ENCODE measurements around the gene MCOLN2.

MCOLN2 gene

DNA sequence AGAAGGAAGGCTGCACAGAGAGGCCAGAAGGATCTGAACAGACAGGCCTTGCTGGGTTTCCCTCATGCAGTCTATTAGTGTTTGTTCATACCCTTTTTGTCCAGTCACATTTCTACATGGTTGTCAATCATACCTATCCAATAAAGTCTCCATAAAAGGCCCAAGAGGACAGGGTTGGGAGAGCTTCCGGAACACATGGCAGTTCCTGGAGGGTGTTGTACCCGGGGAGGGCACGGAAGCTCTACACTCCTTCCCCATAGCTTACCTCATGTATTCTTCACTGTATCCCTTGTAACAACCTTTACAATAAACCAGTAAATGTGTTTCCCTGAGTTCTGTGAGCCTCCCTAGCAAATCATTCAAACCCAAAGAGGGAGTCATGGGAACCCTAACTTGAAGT, 28.0 kb downstream of the MCOLN2 start:
- H3K27me3 Mint-ChIP-seq (ENCODE audit: low read depth): no peaks in the 10 kb centered on the region

DNA sequence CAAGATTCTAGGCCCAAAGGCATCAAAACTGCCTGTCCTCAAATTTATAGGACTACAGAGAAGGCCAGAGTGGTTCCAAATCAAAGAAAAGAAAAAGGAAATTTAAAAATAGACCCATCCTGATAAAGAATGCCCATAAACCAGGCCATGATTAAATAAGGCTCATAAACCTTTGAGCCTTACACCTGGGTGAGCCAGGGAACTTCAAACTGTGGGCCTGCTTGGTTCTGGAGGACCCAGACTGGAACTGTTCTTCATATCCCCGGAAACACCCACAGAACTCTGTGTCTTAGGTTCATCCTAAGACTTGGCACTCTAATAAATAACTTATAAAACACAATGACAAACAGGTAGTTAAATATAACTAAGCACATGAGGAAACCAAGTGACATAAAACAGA, 28.8 kb downstream of the MCOLN2 start:
- no peaks in the 10 kb centered on the region for H3K27me3 Mint-ChIP-seq (ENCODE audit: low read depth)
- peaks cover 32% of the 10 kb centered on the region for H3K4me1 Mint-ChIP-seq (ENCODE audit: low read depth)
- peaks cover 20% of the 10 kb centered on the region for H3K36me3 Mint-ChIP-seq (ENCODE audit: low read depth)
- H3K4me3 Mint-ChIP-seq: no peak overlapping the region
- H3K27ac Mint-ChIP-seq: no peak overlapping the region
- no peaks in the 10 kb centered on the region for H3K9me3 Mint-ChIP-seq

More for the DNA sequence above, 28.0 kb downstream of the MCOLN2 start:
- no peaks in the 10 kb centered on the region for H3K9me3 Mint-ChIP-seq
- H3K4me1 Mint-ChIP-seq (ENCODE audit: low read depth): peaks cover 39% of the 10 kb centered on the region
- H3K4me3 Mint-ChIP-seq: no peak overlapping the region
- H3K27ac Mint-ChIP-seq: no peak overlapping the region
- H3K36me3 Mint-ChIP-seq (ENCODE audit: low read depth): peaks cover 12% of the 10 kb centered on the region

DNA sequence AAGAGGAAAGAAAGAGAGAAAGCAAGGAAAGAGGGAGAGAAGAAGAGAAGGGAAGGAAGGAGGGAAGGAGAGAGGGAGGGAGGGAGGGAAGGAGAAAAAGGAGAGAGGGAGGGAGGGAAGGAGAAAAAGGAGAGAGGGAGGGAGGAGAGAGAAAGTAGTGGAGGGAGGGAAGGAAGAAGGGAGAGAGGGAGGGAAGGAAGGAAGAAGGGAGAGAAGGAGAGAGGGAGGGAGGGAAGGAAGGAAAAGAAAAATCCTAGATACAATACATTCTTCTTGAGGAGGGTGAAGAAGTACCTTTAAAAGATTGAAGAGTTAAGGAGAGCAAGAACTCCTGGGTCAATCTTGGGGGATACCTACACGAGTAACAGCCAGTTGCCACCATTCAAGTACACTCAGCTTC, 29.2 kb downstream of the MCOLN2 start:
- H3K4me3 Mint-ChIP-seq: no peak overlapping the region
- no peaks in the 10 kb centered on the region for H3K9me3 Mint-ChIP-seq
- H3K36me3 Mint-ChIP-seq (ENCODE audit: low read depth): peaks cover 22% of the 10 kb centered on the region
- no peaks in the 10 kb centered on the region for H3K27me3 Mint-ChIP-seq (ENCODE audit: low read depth)
- H3K4me1 Mint-ChIP-seq (ENCODE audit: low read depth): peaks cover 27% of the 10 kb centered on the region
- H3K27ac Mint-ChIP-seq: no peak overlapping the region

DNA sequence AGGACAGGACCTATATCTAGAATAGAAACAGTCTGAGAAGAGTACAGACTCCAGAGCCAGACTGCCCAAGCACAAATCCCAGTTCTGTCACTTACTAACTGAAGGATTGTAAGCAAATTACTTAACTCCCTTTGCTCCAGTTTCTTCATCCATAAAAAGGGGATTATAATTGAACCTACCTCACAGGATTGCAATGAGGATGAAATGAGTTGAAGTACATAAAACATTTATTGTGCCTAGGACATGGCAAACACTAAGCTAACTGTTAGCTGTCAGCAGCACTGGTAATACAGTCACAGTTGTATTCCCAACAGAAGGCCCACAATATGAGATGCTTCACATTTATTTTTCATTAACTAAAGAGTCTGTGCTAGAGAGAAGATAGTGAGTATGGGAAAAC, 33.9 kb downstream of the MCOLN2 start:
- Mint-ChIP-seq H3K9me3 (no peaks in the 10 kb centered on the region), H3K4me1 (ENCODE audit: low read depth) (peaks cover 12% of the 10 kb centered on the region)

DNA sequence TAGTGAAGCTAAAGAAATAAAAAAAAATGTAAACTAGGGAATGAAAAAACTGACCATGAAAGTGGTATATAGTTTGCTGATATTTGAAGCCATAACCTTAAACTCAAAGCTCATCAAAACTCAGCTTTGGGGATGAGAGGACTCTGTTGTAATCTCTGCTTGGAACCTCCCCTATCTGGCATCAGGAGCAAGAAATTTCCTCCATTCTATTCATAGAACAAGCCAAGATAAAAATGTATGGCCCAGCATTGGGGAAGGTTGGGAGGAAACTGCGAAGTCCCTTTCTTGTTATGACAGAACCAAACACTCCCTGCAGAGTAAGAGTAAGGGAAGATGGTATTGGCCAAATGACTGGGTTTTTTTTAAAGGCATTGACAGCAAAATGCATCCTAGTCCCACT, 35.6 kb downstream of the MCOLN2 start:
- Mint-ChIP-seq H3K27me3 (ENCODE audit: low read depth) (no peaks in the 10 kb centered on the region), H3K4me3 (no peak overlapping the region), H3K9me3 (no peaks in the 10 kb centered on the region), H3K36me3 (ENCODE audit: low read depth) (peaks cover 40% of the 10 kb centered on the region), H3K27ac (no peak overlapping the region), H3K4me1 (ENCODE audit: low read depth) (peaks cover 13% of the 10 kb centered on the region)

More for the DNA sequence above, 33.9 kb downstream of the MCOLN2 start:
- no peaks in the 10 kb centered on the region for H3K27me3 Mint-ChIP-seq (ENCODE audit: low read depth)
- H3K4me3 Mint-ChIP-seq: no peak overlapping the region
- no peak overlapping the region for H3K27ac Mint-ChIP-seq
- peaks cover 28% of the 10 kb centered on the region for H3K36me3 Mint-ChIP-seq (ENCODE audit: low read depth)

DNA sequence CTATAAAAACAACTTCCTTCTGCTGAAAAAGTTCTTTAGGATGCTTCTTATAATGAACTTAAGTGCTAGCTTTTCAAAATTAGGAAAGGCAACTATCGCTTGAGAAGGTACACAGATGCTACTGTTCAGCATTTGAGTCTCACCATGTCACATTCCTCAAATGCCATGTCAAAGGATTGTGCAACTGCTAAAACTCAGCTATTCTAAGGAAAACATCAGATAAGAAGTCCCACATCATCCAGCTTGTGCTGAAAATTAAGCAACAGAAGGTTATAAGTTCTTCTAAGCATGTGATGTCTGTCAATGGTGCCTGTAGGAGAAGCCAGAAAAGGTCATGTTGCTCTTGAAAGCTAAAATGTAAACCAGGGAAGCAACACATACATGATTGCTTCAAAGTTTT, 36.5 kb downstream of the MCOLN2 start:
- H3K4me3 Mint-ChIP-seq: no peak overlapping the region
- peaks cover 13% of the 10 kb centered on the region for H3K4me1 Mint-ChIP-seq (ENCODE audit: low read depth)
- H3K36me3 Mint-ChIP-seq (ENCODE audit: low read depth): peaks cover 46% of the 10 kb centered on the region
- no peaks in the 10 kb centered on the region for H3K9me3 Mint-ChIP-seq
- H3K27me3 Mint-ChIP-seq (ENCODE audit: low read depth): no peaks in the 10 kb centered on the region
- H3K27ac Mint-ChIP-seq: no peak overlapping the region

DNA sequence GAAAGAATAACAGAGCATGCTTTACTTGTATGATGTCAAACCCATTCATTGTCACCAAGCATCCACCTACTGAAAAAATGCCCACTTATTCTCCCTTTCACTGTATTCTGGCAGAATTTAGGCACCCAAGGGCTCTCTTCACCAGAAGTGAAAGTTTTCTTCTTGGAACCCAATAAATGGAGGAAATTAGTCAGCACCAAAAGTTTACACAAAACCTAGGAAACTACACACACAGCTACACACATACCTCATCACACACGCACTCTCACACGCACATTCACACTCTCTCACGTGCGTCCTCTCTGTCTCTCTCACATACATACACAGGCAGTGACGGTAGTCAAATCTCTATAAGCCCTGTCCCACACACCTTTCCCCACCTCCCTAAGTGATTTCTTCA, 37.6 kb downstream of the MCOLN2 start:
- Mint-ChIP-seq H3K27ac (peak overlapping the region; percentile 7), H3K27me3 (ENCODE audit: low read depth) (no peaks in the 10 kb centered on the region), H3K36me3 (ENCODE audit: low read depth) (peaks cover 56% of the 10 kb centered on the region), H3K4me3 (peak overlapping the region; percentile 11), H3K4me1 (ENCODE audit: low read depth) (peaks cover 13% of the 10 kb centered on the region), H3K9me3 (no peaks in the 10 kb centered on the region)

DNA sequence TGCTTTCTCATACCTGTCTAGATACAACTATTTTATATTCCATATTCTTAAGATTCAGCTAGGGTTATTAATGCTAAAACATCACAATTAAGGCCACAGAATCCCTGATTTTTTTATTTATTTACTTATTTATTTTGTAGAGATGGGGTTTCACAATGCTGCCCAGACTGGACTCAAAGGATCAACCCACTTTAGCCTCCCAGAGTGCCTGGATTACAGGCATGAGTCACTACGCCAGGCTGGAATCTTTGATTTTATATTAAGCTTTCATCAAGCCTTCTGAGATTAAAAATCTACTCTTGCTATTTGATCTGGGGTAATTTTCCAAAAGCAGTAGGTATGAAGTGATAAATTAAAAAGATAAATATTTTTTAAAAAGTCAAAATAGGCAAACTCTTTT, 38.9 kb downstream of the MCOLN2 start:
- no peak overlapping the region for H3K27ac Mint-ChIP-seq
- H3K4me3 Mint-ChIP-seq: no peak overlapping the region
- peaks cover 13% of the 10 kb centered on the region for H3K4me1 Mint-ChIP-seq (ENCODE audit: low read depth)
- H3K27me3 Mint-ChIP-seq (ENCODE audit: low read depth): no peaks in the 10 kb centered on the region
- peaks cover 53% of the 10 kb centered on the region for H3K36me3 Mint-ChIP-seq (ENCODE audit: low read depth)
- H3K9me3 Mint-ChIP-seq: no peaks in the 10 kb centered on the region

DNA sequence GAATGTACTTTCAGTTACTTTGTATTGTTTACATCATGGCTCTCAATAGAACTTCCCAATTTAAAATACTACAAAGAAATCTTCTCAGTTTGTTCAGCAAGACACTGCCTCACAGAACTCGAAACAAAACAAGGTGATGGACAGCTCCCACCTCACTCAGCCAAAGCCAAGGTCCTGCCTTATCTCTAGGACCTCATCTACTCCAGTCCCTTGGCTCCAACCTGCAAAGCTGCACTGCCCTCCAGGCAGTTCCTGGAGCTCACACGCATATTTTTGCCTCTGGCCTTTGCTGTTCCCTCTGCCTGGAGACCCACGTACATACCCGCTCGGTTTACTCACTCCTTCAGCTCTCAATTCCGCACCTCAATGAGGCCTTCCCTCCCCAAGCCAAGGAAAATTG, 40.3 kb downstream of the MCOLN2 start:
- Mint-ChIP-seq H3K27me3 (ENCODE audit: low read depth) (no peaks in the 10 kb centered on the region), H3K36me3 (ENCODE audit: low read depth) (peaks cover 55% of the 10 kb centered on the region)

DNA sequence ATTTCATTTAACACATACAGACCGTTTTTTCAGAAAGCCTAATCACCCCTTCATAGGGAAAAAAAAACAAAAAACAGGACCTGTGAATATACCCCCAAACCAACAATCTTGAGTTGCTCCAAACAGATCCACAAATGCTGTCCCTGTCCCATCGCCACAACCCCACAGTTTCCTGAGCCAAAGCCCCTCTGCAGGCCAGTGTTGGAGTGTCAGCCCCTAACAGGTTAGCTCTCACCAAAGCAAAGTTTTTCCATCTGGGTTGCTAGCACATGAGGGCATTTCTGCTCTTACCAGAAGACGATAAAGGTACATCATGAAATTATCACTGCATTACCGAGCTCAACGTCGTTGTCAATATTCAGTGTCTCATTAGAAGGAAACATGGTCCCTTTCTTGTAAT, 40.8 kb downstream of the MCOLN2 start:
- Mint-ChIP-seq H3K27me3 (ENCODE audit: low read depth) (no peaks in the 10 kb centered on the region), H3K4me1 (ENCODE audit: low read depth) (peaks cover 11% of the 10 kb centered on the region), H3K4me3 (no peak overlapping the region), H3K9me3 (no peaks in the 10 kb centered on the region), H3K27ac (no peak overlapping the region), H3K36me3 (ENCODE audit: low read depth) (peaks cover 54% of the 10 kb centered on the region)

More for the DNA sequence above, 40.3 kb downstream of the MCOLN2 start:
- no peaks in the 10 kb centered on the region for H3K9me3 Mint-ChIP-seq
- no peak overlapping the region for H3K27ac Mint-ChIP-seq
- H3K4me3 Mint-ChIP-seq: no peak overlapping the region
- peaks cover 13% of the 10 kb centered on the region for H3K4me1 Mint-ChIP-seq (ENCODE audit: low read depth)

DNA sequence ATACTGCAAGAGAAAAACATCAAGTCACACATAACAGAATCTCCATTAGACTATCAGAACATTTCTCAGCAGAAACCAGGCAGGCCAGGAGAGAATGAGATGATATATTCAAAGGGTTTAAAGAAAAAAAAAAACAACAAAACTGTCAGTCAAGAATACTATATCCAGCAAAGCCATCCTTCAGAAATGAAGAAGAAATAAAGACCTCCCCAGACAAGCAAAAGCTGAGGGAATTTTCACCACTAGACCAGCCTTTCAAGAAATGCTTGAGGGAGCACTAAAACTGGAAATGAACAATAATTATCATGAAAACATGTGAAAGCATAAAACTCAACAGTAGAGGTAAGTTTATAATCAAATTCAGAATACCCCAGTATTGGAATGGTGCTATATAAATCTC, 47.2 kb downstream of the MCOLN2 start:
- H3K36me3 Mint-ChIP-seq (ENCODE audit: low read depth): peaks cover 51% of the 10 kb centered on the region

DNA sequence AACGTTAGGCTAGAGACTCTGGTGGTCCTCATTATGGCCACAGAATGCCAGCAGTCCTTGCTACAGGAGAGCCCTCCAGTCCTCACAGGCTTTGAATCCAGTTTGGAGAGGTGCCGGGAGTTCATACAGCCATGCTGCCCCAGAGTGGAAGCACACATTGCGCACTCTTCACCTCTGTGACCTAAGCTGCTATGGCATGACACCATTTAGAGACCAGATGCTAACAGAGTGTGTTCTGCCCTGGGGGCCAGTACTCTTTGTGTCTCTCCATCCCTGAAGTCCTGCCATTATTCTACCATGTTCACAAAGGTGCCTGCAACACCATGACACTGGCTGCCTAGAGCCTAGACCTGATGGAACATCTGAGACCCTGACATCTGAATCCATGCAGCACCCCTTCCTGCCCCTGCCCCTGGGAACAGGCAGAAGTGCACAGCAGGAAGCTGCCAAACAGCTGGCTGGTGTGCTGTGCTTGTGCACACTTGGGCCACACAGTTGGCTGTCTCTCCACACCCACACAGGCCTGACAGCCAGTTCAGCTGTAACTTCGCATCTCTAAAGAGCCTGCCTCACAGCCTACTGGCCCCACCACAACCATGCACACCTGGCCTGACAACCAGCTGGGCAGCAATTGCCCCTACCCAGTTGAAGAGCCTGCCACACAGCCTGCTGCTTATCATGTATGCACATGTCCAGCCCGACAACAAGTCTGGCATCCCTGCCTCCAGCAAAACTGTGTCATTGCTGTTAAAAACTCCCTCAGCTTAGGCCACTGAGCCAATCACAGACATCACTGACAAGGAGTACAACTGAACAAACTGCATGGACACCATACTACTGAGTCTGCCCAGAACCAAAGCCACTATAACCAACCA, 49.1 kb downstream of the MCOLN2 start:
- Mint-ChIP-seq H3K36me3 (ENCODE audit: low read depth) (peaks cover 39% of the 10 kb centered on the region), H3K9me3 (peaks cover 12% of the 10 kb centered on the region), H3K4me3 (no peak overlapping the region), H3K27ac (no peak overlapping the region), H3K4me1 (ENCODE audit: low read depth) (peaks cover 18% of the 10 kb centered on the region), H3K27me3 (ENCODE audit: low read depth) (no peaks in the 10 kb centered on the region)

More for the DNA sequence above, 47.2 kb downstream of the MCOLN2 start:
- H3K27ac Mint-ChIP-seq: no peak overlapping the region
- H3K4me1 Mint-ChIP-seq (ENCODE audit: low read depth): peaks cover 17% of the 10 kb centered on the region
- H3K27me3 Mint-ChIP-seq (ENCODE audit: low read depth): no peaks in the 10 kb centered on the region
- peaks cover 12% of the 10 kb centered on the region for H3K9me3 Mint-ChIP-seq
- H3K4me3 Mint-ChIP-seq: no peak overlapping the region

DNA sequence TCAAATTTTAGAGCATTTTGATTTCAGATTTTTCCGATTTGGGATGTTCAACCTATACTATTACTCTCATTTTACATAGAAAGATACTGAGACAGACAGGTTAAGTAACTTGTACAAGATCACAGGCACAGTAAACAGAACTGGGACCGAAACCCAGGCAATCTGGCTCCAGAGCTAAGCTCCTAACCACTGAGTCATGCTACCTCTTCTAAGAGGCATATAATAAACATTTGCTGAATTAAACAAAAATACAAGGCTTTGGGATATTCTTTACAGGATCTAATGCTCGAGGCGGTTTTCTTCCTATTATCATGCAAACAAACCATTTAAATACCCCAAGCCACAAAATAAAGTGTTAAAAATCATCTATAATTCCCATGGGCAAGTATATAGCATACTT, 50.3 kb downstream of the MCOLN2 start:
- no peaks in the 10 kb centered on the region for H3K27me3 Mint-ChIP-seq (ENCODE audit: low read depth)
- H3K27ac Mint-ChIP-seq: no peak overlapping the region
- H3K36me3 Mint-ChIP-seq (ENCODE audit: low read depth): peaks cover 32% of the 10 kb centered on the region
- H3K4me1 Mint-ChIP-seq (ENCODE audit: low read depth): peaks cover 18% of the 10 kb centered on the region
- H3K9me3 Mint-ChIP-seq: peaks cover 12% of the 10 kb centered on the region
- no peak overlapping the region for H3K4me3 Mint-ChIP-seq

DNA sequence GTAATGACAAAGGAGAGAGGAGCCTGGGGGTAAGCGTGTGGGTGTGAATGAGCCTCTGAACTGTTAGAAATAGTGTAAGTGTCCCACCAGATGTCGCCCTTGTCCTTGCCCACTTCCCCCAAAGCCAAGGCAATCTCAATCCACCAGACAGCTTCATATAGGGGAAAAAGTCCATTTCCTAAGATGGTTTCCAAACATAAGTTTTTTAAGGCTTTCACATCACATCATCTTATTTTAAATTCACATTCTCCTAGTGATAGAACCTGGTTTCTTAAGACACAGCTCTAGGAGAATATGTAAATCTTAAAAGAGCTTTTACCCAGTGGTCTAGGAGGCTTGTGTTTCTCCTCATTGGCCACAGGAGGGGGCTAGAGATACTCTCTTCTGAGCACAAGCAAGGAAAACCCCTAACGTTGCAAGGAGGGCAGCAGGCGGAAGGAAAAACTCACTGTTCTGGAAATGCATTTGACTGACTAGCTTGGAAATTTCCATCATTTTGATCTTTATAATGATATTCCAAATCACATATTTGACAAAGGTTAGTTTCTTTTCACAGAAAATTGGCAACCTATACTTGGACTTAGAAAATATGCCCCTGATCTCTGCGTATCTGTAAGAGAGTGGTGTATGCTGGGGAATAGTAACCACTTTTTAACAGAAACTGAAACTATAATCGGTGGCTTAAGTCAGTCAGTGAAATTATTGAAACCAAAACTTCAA, 52.0 kb downstream of the MCOLN2 start:
- peak overlapping the region; percentile 73 for H3K4me3 Mint-ChIP-seq
- peaks cover 18% of the 10 kb centered on the region for H3K4me1 Mint-ChIP-seq (ENCODE audit: low read depth)
- peak overlapping the region; percentile 82 for H3K27ac Mint-ChIP-seq
- peaks cover 18% of the 10 kb centered on the region for H3K36me3 Mint-ChIP-seq (ENCODE audit: low read depth)
- H3K27me3 Mint-ChIP-seq (ENCODE audit: low read depth): no peaks in the 10 kb centered on the region
- H3K9me3 Mint-ChIP-seq: peaks cover 11% of the 10 kb centered on the region

DNA sequence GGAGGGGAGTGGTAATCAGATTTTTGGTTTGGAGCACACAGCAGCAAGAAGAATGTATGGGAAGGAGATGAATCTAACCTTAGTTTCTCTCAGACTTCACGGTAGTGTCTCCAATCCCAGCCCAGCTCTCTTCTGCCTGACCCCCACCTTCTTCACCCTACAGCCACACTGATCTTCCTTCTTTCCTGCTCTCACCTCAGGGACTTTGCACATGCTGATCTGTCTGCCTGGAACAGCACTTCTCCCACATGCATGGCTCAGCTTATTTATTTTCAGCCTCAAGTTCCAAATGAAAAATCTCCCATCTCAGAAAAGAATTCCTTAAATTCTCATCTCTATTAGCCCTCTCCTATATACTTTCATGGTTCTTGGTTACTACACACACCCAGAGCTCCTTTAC, 55.1 kb downstream of the MCOLN2 start:
- peaks cover 2% of the 10 kb centered on the region for H3K36me3 Mint-ChIP-seq (ENCODE audit: low read depth)
- no peak overlapping the region for H3K4me3 Mint-ChIP-seq
- H3K9me3 Mint-ChIP-seq: no peaks in the 10 kb centered on the region
- peaks cover 12% of the 10 kb centered on the region for H3K4me1 Mint-ChIP-seq (ENCODE audit: low read depth)
- no peak overlapping the region for H3K27ac Mint-ChIP-seq
- H3K27me3 Mint-ChIP-seq (ENCODE audit: low read depth): no peaks in the 10 kb centered on the region

All from T-helper 1 cell treated with Interleukin-12 subunit alpha and Interleukin-12 subunit beta and Interleukin-4 antibody, amounts not matched to agents 30 μg/mL and 1 μg/mL, for 36 hours (primary cell).